ENCODE measurements around the gene COA5.

DNA sequence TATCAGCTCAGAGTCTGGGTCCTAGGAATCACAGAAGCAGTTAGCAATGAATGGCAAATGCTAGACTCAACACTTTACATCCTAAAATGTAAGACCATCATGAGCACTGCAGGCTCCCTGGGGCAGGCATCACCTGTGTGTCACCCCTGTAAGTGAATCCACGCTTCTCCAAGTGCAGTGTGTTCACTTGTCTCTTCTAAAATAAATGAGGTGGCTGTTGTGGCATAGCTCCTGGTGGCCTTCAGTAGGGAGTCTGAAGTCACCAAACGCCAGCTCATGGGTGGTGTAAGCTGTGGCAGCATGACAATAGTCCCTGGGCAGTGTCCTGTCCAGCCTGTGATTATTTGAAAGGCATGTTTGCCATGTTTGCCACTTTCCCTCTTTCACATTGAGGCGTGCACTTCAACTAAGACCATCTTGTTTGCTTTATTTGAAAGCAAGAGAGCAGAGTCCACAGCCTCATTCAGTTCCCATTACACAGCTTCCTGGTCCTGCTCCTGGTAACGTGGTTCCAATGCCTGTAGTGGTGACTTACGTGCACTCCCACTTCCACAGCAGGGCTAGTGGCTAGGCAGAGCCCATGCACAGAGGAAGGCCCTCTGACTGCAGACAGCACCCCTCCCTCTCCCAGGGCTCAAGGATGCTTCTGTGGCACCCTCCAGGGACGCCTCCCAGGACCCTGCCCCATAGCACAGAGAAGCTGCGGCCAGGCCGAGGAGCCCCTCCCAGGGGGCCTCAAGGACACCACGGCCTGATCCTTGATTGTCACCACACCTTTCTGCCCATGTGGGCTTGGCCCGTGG lies 24.3 kb downstream of the COA5 start:
- TF ChIP-seq, protein P1, sequence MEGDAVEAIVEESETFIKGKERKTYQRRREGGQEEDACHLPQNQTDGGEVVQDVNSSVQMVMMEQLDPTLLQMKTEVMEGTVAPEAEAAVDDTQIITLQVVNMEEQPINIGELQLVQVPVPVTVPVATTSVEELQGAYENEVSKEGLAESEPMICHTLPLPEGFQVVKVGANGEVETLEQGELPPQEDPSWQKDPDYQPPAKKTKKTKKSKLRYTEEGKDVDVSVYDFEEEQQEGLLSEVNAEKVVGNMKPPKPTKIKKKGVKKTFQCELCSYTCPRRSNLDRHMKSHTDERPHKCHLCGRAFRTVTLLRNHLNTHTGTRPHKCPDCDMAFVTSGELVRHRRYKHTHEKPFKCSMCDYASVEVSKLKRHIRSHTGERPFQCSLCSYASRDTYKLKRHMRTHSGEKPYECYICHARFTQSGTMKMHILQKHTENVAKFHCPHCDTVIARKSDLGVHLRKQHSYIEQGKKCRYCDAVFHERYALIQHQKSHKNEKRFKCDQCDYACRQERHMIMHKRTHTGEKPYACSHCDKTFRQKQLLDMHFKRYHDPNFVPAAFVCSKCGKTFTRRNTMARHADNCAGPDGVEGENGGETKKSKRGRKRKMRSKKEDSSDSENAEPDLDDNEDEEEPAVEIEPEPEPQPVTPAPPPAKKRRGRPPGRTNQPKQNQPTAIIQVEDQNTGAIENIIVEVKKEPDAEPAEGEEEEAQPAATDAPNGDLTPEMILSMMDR (IDR thresholded peaks at IDR 0.05), result no peak
- no peak for TF ChIP-seq POLR2A (IDR thresholded peaks at IDR 0.05)
